ENCODE data around the gene HS2ST1. TPM values are rescaled to one million over a fixed set of nuclear protein-coding genes. Genes with fewer than 3 reads are reported as not detected.

Gene HS2ST1
- total and polyA plus RNA-seq, 2 donors (not counting 3 experiments of a cell fraction or from before 2014, with no cell fraction given) = 5.5 to 31.2 TPM

GRCh38 chr1:87134061-87134460, 219.6 kb downstream of the HS2ST1 start:
- DNase-seq (ENCODE audit: low read depth, low spot score) = no peak
- no peak for FAIRE-seq
- no peaks in the 10 kb centered on the region for H3K79me2 ChIP-seq (ENCODE audit: control insufficient read depth, insufficient read depth, low read length)
- H4K20me1 ChIP-seq (replicated peaks; ENCODE audit: control insufficient read depth, extremely low read depth, insufficient read depth, low read length) = no peaks in the 10 kb centered on the region
- H3K27me3 ChIP-seq (ENCODE audit: control insufficient read depth in 2 of 2, insufficient read depth in 2 of 2, low read length in 2 of 2) = peaks cover 0 to 17% of the 10 kb centered on the region in 2 experiments
- H3K4me2 ChIP-seq (ENCODE audit: insufficient read depth, low read length) = no peak overlapping the region
- H3K4me3 ChIP-seq (replicated peaks in 1 of 3; ENCODE audit: insufficient read depth in 1 of 3, low read depth in 1 of 3, low read length in 3 of 3) = no peak overlapping the region
- no peak overlapping the region for H3K9ac ChIP-seq (replicated peaks; ENCODE audit: extremely low read depth, insufficient read depth, low read length)
- H3K9me3 ChIP-seq (replicated peaks; ENCODE audit: control insufficient read depth, insufficient read depth, low read length) = no peaks in the 10 kb centered on the region
- BruUV-seq (replicated peaks) = no TSS peak
- TF ChIP-seq JUN (IDR thresholded peaks at IDR 0.05; ENCODE audit: borderline replicate concordance, insufficient read depth, insufficient read length, low read depth) (no peak), GATA2 (IDR thresholded peaks at IDR 0.05; ENCODE audit: insufficient read depth, insufficient read length, low read depth, low read length) (no peak), CTCF (IDR thresholded peaks at IDR 0.05; ENCODE audit: extremely low read depth in 1 of 2, insufficient read depth in 1 of 2, low read depth in 1 of 2, low read length in 2 of 2) (no peak), MAX (IDR thresholded peaks at IDR 0.05; ENCODE audit: insufficient read depth, insufficient read length) (no peak), MYC (IDR thresholded peaks at IDR 0.05; ENCODE audit: low read depth, low read length) (no peak), FOS (IDR thresholded peaks at IDR 0.05; ENCODE audit: borderline replicate concordance, insufficient read depth, low read length) (no peak), EZH2 (IDR thresholded peaks at IDR 0.05; ENCODE audit: borderline replicate concordance, low read depth, low read length, severe bottlenecking) (no peak), POLR2AphosphoS5 (IDR thresholded peaks at IDR 0.05; ENCODE audit: insufficient read depth, low read depth, low read length) (no peak), POLR2A (IDR thresholded peaks at IDR 0.05; ENCODE audit: low read depth, low read length) (no peak)
- POLR2A ChIA-PET = no interaction called here
- peaks cover 2% of the 10 kb centered on the region for H3K4me1 ChIP-seq (ENCODE audit: control insufficient read depth, extremely low read depth, insufficient read depth, low read length)
- dilution Hi-C loops (cut with MboI; ENCODE audit: extremely low pct_ligation_motif_present, low sequenced_read_pairs) = no loop called here
- no peaks in the 10 kb centered on the region for H3K36me3 ChIP-seq (ENCODE audit: control insufficient read depth in 2 of 2, extremely low read depth in 1 of 2, insufficient read depth in 2 of 2, low read length in 2 of 2)
- no peak overlapping the region for H2AFZ ChIP-seq (ENCODE audit: low read depth, low read length)
- intact Hi-C loops (cut with micrococcal nuclease) = loop anchor here (5.0 kb wide), 2 partner anchors 143 to 943 kb away; no protein-coding TSS in a partner anchor
- no peak overlapping the region for H3K27ac ChIP-seq (ENCODE audit: insufficient read depth, low read depth, low read length)
- no peaks in the 10 kb centered on the region for H3K9me1 ChIP-seq (replicated peaks; ENCODE audit: control insufficient read depth, extremely low read depth, insufficient read depth, low read length)
- CTCF ChIA-PET = interaction anchor here (0.8 to 1.1 kb wide), 4 partner anchors 9 to 820 kb away, joined by 3 read pairs; no protein-coding TSS in a partner anchor
